Progenitor cell of endocrine pancreas (in vitro differentiated cells): ENCODE results near the gene GLRX. TPM values are rescaled to one million over a fixed set of nuclear protein-coding genes. Genes with fewer than 3 reads are reported as not detected.
"Not testable (repeated sequence)": the region's sequence is repeated elsewhere in the genome, so short reads cannot be mapped to it uniquely, and the experiment has no call there.

ENCODE experiments used
- DNase-seq: peaks from one replicate; pipeline ENCODE4 v3.0.0; 2021; ENCODE audit warnings: low spot score; ENCODE audit not compliant: unreplicated experiment
- H3K27ac Mint-ChIP-seq: 2 replicates; pipeline ENCODE4 v1.8.0; 2021; ENCODE audit warnings: mild to moderate bottlenecking, moderate library complexity, mixed read lengths
- H3K27me3 Mint-ChIP-seq: 2 replicates; pipeline ENCODE4 v1.8.0; 2021; ENCODE audit warnings: mixed read lengths
- H3K36me3 Mint-ChIP-seq: 2 replicates; pipeline ENCODE4 v1.8.0; 2022; ENCODE audit warnings: mixed read lengths; ENCODE audit not compliant: insufficient read depth
- H3K4me1 Mint-ChIP-seq: 2 replicates; pipeline ENCODE4 v1.8.0; 2021; ENCODE audit warnings: low read depth, mixed read lengths
- H3K4me3 Mint-ChIP-seq: 2 replicates; pipeline ENCODE4 v1.8.0; 2021; ENCODE audit warnings: low read depth, mild to moderate bottlenecking, moderate library complexity, mixed read lengths
- H3K9me3 Mint-ChIP-seq: 2 replicates; pipeline ENCODE4 v1.8.0; 2021; ENCODE audit warnings: low read depth, mixed read lengths
- total RNA-seq: library from RNA; stranded (reverse); gene quantifications from 2 replicates; pipeline ENCODE4 v1.2.1, GENCODE V29; 2021
- TF ChIP-seq, protein P1 (sequence below): fragments of 200-600 bp; sonication (generic); IDR thresholded peaks from one replicate; pipeline ENCODE4 v1.5.0; 2021; ENCODE audit warnings: antibody characterized with exemption, mild to moderate bottlenecking; ENCODE audit not compliant: unreplicated experiment

GLRX gene
- total RNA-seq, 1 donor from 2014 or later, result 12.7 TPM

DNA sequence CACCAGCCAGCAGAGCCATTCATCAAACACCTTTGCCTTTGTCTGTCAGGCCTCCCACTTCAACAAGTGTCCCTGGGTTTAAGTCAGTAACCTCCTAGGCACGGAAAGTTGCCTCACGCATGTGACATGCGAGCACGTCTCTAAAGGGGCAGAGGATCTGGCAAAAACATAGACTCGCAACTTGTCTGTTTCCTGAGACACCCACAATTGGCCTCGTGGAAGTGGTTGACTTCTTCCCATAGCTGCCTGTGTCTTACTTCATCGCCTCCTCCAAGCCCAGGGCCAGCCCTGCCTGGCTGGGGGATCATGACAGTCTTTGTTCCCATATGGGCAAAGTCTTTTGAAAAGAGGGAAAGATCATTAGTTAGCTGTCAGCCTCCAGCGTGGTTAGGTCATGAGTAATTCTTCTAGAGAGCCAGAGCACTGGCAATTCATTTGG is 35.5 kb upstream of the GLRX start:
- H3K4me3 Mint-ChIP-seq, result no peak overlapping the region
- DNase-seq, result no peak
- no peaks in the 10 kb centered on the region for H3K9me3 Mint-ChIP-seq
- peaks cover 55% of the 10 kb centered on the region for H3K4me1 Mint-ChIP-seq
- no peaks in the 10 kb centered on the region for H3K27me3 Mint-ChIP-seq
- TF ChIP-seq, protein P1, sequence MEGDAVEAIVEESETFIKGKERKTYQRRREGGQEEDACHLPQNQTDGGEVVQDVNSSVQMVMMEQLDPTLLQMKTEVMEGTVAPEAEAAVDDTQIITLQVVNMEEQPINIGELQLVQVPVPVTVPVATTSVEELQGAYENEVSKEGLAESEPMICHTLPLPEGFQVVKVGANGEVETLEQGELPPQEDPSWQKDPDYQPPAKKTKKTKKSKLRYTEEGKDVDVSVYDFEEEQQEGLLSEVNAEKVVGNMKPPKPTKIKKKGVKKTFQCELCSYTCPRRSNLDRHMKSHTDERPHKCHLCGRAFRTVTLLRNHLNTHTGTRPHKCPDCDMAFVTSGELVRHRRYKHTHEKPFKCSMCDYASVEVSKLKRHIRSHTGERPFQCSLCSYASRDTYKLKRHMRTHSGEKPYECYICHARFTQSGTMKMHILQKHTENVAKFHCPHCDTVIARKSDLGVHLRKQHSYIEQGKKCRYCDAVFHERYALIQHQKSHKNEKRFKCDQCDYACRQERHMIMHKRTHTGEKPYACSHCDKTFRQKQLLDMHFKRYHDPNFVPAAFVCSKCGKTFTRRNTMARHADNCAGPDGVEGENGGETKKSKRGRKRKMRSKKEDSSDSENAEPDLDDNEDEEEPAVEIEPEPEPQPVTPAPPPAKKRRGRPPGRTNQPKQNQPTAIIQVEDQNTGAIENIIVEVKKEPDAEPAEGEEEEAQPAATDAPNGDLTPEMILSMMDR, result no peak
- H3K27ac Mint-ChIP-seq, result peak overlapping the region; percentile 95
- no peaks in the 10 kb centered on the region for H3K36me3 Mint-ChIP-seq

DNA sequence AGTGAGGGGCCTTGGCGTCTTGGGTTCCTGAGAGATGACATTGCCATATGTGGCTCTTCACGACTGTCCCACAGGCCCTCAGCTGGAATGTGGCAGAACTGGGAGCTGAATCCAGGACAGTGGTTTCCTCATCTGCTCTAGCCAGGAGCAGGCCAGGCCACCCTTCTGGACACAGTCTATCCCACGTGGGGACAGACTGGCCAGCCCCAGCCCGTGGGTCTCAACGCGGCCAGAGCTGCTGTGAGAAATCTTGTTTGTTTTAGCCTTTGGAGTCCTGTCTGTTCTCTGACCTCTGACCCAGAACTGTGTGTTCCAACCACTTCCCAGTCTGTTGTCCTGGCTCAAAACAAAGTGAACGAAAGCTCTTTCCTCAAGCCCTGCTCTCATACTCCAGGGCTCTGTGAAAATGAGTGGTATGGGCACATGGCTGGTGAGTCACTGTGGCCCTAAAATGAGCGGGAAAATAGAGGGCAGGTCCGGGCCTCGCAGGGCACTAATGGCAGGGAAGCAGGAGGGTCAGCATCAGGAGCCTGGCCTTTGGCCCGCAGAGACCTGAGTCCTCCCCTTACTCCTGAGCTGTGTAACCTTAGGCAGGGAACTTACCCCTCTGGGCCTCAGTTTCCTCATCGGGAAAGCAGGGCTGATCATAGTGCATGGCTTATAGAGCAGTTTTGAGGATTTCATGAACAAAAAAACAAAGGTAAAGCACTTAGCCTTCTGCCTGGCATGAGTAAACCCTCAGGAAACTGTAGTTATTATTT is 34.8 kb upstream of the GLRX start:
- peaks cover 48% of the 10 kb centered on the region for H3K4me1 Mint-ChIP-seq
- peak overlapping the region; percentile 91 for H3K27ac Mint-ChIP-seq
- H3K27me3 Mint-ChIP-seq, result no peaks in the 10 kb centered on the region
- no peaks in the 10 kb centered on the region for H3K36me3 Mint-ChIP-seq
- TF ChIP-seq, protein P1, result no peak
- DNase-seq, result no peak
- H3K4me3 Mint-ChIP-seq, result peak overlapping the region; percentile 46
- H3K9me3 Mint-ChIP-seq, result no peaks in the 10 kb centered on the region

DNA sequence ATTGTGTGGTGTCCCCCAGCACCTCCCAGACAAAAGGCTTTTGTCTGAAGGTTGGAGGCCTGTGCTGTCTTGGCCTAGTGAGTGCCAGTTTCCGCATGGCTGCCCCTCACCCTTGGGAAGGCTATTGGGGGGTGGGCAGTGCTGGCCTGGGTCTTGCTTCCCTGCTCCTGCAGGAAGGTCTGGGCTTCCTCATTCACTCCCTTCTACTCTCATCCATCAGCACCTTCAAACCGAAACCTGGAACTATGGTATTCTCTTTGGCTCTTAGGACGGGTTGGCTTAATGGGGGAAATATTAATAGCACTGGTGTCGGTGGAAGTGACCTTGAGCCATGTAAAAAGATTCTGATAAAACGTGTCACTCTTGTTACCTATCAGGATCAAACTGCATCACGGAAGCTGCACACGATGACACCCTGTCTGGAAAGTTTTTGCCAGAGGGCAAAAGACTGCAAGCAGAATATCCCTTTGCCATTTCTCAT is 34.0 kb upstream of the GLRX start:
- no peaks in the 10 kb centered on the region for H3K27me3 Mint-ChIP-seq
- H3K4me3 Mint-ChIP-seq, result no peak overlapping the region
- H3K4me1 Mint-ChIP-seq, result peaks cover 41% of the 10 kb centered on the region
- TF ChIP-seq, protein P1, result no peak
- H3K36me3 Mint-ChIP-seq, result no peaks in the 10 kb centered on the region
- no peak for DNase-seq
- no peaks in the 10 kb centered on the region for H3K9me3 Mint-ChIP-seq
- H3K27ac Mint-ChIP-seq, result peak overlapping the region; percentile 14

DNA sequence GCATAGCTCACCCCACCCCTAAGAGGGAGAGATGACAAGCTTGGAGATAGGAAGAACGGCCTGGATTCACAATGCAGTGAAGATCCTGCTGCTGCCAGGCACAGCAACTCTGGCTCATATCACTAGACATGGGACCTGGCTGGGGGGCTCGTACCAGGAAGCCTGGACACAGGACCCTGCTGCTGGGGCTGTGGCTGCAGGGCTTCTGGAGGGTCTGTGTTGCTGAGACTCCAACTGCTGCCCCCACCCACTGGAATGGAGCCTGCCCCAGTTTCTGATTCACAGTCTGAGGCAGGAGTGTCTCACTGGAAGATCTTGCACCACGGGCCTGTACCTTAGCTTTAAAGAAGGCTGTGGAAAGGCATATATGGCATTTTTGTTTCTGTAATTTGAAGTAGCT is 31.0 kb upstream of the GLRX start:
- Mint-ChIP-seq H3K9me3 (no peaks in the 10 kb centered on the region), H3K36me3 (peaks cover 2% of the 10 kb centered on the region), H3K4me1 (peaks cover 20% of the 10 kb centered on the region), H3K27ac (no peak overlapping the region), H3K27me3 (no peaks in the 10 kb centered on the region), H3K4me3 (no peak overlapping the region)
- TF ChIP-seq, protein P1, result no peak
- no peak for DNase-seq

DNA sequence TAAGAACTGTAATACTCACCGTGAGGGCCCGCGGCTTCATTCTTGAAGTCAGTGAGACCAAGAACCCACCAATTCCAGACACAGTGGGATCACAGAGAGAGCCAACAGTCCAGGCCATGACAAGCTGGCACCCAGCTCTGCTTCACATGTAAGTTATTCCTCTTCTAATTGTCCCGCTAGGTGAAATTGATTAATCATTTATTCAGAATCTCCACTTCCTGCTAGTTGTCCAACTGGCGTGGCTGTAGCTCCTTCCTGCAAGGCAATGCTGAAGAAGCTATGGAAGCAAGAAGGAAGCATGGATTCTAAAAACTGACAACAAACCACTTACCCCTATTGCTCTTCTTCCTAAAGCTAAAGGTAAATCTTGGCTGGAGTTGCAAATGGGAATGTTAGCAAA is 30.0 kb upstream of the GLRX start:
- H3K4me1 Mint-ChIP-seq, result peaks cover 13% of the 10 kb centered on the region
- H3K9me3 Mint-ChIP-seq, result no peaks in the 10 kb centered on the region
- H3K4me3 Mint-ChIP-seq, result no peak overlapping the region
- no peak overlapping the region for H3K27ac Mint-ChIP-seq
- H3K36me3 Mint-ChIP-seq, result peaks cover 2% of the 10 kb centered on the region
- TF ChIP-seq, protein P1, result no peak
- DNase-seq, result no peak
- no peaks in the 10 kb centered on the region for H3K27me3 Mint-ChIP-seq

DNA sequence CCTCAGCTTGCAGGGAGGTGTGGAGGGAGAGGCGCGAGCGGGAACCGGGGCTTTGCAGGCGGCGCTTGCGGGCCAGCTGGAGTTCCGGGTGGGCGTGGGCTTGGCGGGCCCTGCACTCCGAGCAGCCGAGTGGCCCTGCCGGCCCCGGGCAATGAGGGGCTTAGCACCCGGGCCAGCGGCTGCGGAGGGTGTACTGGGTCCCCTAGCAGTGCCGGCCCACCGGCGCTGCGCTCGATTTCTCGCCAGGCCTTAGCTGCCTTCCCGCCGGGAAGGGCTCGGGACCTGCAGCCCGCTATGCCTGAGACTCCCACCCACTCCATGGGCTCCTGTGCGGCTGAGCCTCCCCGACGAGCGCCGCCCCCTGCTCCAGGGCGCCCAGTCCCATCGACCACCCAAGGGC is 28.6 kb upstream of the GLRX start:
- DNase-seq, H3K27ac Mint-ChIP-seq, H3K4me3 Mint-ChIP-seq, H3K36me3 Mint-ChIP-seq, H3K4me1 Mint-ChIP-seq, H3K9me3 Mint-ChIP-seq, H3K27me3 Mint-ChIP-seq: not testable (repeated sequence)
